GM13977 (cell line): Measurements from ENCODE around the gene PHOX2B.

ENCODE experiments used
- DNase-seq: peaks from one replicate; pipeline ENCODE4 v3.0.0; 2012; ENCODE audit warnings: low spot score
- CTCF ChIP-seq: IDR thresholded peaks from 2 replicates; pipeline ENCODE4 v1.5.1; 2012; ENCODE audit warnings: mild to moderate bottlenecking, control low read depth; ENCODE audit not compliant: insufficient read depth; ENCODE audit errors: extremely low read depth, missing control alignments
- in situ Hi-C: fragments of 300-500 bp; cut with MboI; formaldehyde crosslinking; loops from one replicate; pipeline ENCODE4 v1.12.0; 2022; ENCODE audit warnings: low sequenced_read_pairs, low pct_unique_long_range_greater_than_20kb, mixed read lengths, inconsistent platforms; ENCODE audit not compliant: unreplicated experiment

Gene PHOX2B

GRCh38 chr4:41757521-41758156 is 9.1 kb upstream of the PHOX2B start:
- no peak for DNase-seq
- no peak for TF ChIP-seq CTCF
- in situ Hi-C loops: no loop called here

- DNase-seq: no peak
- TF ChIP-seq CTCF: no peak
- in situ Hi-C loops: no loop called here
These were observed 5.4 kb upstream of the PHOX2B start for GRCh38 chr4:41753942-41754341.

- DNase-seq: no peak
- no peak for TF ChIP-seq CTCF
- in situ Hi-C loops: no loop called here
These were observed 3.7 kb upstream of the PHOX2B start for GRCh38 chr4:41752081-41752836.

GRCh38 chr4:41751449-41752061 is 3.0 kb upstream of the PHOX2B start:
- in situ Hi-C loops: no loop called here
- DNase-seq: peak; percentile 31
- peak; percentile 42 for TF ChIP-seq CTCF

GRCh38 chr4:41750626-41751448 is 2.3 kb upstream of the PHOX2B start:
- no peak for TF ChIP-seq CTCF
- DNase-seq: peak; percentile 14
- in situ Hi-C loops: no loop called here

- no peak for TF ChIP-seq CTCF
- in situ Hi-C loops: no loop called here
- peak; percentile 16 for DNase-seq
These were observed 1.6 kb upstream of the PHOX2B start for GRCh38 chr4:41750121-41750625.
